HT-29 (cell line): ENCODE data around the gene TTYH3. TPM values are rescaled to one million over a fixed set of nuclear protein-coding genes. Genes with fewer than 3 reads are reported as not detected.
"Not testable (repeated sequence)": the region's sequence is repeated elsewhere in the genome, so short reads cannot be mapped to it uniquely, and the experiment has no call there.

Experiments
- DNase-seq: peaks from one replicate; pipeline ENCODE4 v3.0.0-alpha.2; 2015; ENCODE audit warnings: low spot score
- total RNA-seq: library from RNA; depleted of rRNA; stranded (reverse); fragments of >200 nt; shearing (Covaris generic); gene quantifications from 2 replicates; pipeline ENCODE4 v1.2.3, GENCODE V29; 2014; rRNA removed

The TTYH3 gene, protein sequence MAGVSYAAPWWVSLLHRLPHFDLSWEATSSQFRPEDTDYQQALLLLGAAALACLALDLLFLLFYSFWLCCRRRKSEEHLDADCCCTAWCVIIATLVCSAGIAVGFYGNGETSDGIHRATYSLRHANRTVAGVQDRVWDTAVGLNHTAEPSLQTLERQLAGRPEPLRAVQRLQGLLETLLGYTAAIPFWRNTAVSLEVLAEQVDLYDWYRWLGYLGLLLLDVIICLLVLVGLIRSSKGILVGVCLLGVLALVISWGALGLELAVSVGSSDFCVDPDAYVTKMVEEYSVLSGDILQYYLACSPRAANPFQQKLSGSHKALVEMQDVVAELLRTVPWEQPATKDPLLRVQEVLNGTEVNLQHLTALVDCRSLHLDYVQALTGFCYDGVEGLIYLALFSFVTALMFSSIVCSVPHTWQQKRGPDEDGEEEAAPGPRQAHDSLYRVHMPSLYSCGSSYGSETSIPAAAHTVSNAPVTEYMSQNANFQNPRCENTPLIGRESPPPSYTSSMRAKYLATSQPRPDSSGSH
- 34.5 and 37.1 TPM in 2 replicates for total RNA-seq

DNA sequence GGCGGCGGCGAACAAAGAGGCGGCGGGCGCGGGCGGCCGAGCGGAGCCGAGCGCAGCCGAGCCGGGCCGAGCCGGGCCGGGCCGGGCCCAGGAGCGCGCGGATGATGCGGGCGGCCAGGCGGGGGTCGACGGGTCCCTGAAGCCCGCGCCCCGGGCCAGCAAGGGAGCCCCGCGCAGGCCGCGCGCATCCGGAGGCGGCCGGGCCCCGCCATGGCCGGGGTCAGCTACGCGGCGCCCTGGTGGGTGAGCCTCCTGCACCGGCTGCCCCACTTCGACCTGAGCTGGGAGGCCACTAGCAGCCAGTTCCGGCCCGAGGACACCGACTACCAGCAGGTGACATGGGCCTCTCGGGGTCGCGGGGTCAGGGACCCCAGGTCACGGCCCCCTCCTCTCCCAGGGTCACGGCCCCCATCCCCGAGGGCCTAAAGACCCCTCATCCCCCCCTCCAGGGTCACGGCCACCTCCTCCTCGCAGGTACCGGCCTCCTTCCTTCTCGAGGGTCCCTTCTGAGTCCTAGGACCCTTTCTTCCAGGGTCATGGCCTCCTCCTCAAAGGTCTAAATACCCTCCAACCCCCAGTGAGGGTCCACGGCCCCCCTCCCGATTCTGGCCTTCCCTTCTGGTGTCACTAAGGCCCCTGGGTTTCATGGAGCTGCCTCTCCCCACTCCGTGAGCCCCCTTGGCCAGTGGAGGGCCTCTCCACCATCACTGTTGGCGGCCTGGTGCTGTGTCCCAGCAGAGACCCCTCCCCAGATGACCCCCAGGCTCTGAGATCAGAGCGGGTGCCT lies at the start of gene TTYH3:
TTYH3 (plus strand) TSS at position 41 of the 787 bp plus-strand sequence; CDS start at position 211, 170 bp downstream.
- DNase-seq = no peak

- DNase-seq = no peak
Measured at GRCh38 chr7:2582006-2582735, 49.6 kb upstream of the TTYH3 start.

GRCh38 chr7:2583798-2584580 lies 47.8 kb upstream of the TTYH3 start:
- DNase-seq = no peak

- DNase-seq = no peak
Measured at GRCh38 chr7:2585446-2585845, 46.3 kb upstream of the TTYH3 start.

- DNase-seq = no peak
Measured at GRCh38 chr7:2586326-2587020, 45.3 kb upstream of the TTYH3 start.

DNA sequence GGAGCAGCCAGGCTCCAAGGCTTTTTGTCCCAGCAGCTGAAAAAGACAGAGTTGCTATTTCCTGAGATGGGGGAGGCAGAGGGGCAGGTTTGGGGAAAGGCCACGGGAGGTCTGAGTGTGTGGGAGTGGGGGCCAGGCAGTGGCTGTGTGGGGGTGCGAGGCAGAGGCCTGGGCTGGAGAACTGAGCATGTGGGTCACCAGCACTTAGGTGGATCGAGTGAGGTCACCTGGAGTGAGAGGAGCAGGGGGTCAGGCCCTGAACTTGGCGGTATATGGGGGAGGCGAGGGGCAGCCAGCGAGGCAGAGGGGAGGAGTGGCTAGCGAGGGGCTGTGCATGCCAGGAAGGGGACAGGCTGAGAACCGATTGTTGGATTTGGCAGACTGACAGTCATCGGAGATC lies 44.7 kb upstream of the TTYH3 start:
- no peak for DNase-seq

DNA sequence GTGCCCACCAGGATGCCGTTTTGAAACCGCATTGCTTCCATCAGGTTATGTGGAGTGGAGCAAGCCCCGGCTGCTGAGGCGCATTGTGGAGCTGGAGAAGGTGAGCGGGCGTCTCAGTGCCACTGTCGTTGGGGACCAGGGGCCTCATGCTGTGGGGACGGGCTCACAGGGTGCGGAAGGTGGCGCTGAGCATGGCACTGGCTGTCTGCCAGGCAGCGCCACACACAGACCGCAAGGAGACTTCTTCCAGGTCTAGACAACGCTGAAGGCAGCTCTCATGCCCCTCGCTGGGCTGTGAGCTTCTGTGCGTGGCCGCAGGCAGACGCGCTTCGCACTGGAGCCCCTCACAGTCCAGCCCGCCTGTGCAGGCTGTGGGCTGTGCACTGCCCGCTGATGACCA lies 44.0 kb upstream of the TTYH3 start:
- no peak for DNase-seq

DNA sequence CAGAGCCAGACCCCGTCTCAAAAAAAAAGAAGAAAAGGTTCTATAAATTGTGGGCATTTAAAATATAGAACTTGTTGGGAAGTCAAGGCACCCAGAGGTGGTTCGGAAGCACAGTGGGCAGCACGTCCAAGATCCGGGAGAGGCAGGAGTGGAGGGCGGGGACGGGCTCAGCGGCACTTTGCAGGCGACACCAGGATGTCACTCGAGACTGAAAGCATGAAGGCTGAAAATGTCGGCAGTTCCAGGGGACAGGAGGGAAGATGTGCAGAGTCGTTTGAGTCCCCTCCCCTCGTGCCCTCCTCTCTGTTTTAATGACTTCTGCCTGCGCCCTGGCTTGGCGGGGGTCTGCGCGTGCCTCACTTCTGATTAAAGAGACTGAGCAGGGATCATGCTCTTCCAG lies 42.4 kb upstream of the TTYH3 start:
- DNase-seq = no peak

DNA sequence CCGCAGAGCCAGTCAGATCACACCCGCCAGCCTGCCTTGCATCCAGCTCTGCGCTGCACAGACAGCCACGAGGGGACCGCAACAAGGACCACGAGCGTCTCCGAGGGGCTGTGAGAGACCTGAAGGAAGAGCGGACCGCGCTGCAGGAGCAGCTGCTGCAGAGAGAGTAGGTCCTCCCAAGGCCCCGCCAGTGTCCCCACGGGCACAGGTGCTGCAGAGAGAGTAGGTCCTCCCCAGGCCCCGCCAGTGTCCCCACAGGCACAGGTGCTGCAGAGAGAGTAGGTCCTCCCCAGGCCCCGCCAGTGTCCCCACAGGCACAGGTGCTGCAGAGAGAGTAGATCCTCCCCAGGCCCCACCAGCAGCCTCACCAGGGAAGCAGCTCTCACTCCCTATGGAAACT lies 41.8 kb upstream of the TTYH3 start:
- DNase-seq = not testable (repeated sequence)

- no peak for DNase-seq
Measured at GRCh38 chr7:2592375-2592865, 39.4 kb upstream of the TTYH3 start.

- no peak for DNase-seq
Measured at GRCh38 chr7:2593036-2593727, 38.6 kb upstream of the TTYH3 start.

GRCh38 chr7:2594599-2594998 lies 37.2 kb upstream of the TTYH3 start:
- DNase-seq = no peak

DNA sequence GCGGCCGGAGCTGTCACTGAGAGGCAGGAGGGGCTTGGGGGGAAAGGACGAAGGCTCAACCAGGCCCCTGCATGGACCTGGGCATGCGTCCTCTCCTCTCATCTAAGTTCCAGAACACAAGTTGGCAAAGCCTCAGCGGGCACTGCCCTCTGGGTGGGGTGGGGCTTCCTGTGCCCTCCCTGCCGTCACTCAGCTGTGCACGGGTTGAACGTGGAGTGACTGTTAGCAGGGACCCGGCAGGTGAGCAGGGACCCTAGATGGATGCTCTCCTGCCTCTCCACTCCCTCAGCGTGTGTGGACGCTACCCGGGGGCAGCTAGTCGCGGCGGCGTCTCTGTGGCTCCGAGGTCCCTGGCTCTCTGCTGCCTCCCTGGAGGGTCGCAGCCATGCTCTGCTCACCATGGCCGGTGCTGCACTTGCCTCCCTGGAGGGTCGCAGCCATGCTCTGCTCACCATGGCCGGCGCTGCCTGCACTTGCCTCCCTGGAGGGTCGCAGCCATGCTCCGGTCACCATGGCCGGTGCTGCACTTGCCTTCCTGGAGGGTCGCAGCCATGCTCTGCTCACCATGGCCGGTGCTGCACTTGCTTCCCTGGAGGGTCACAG lies 36.4 kb upstream of the TTYH3 start:
- DNase-seq = no peak

- DNase-seq = no peak
Measured at GRCh38 chr7:2596464-2597272, 35.1 kb upstream of the TTYH3 start.

GRCh38 chr7:2597273-2597640 lies 34.5 kb upstream of the TTYH3 start:
- DNase-seq = no peak

DNA sequence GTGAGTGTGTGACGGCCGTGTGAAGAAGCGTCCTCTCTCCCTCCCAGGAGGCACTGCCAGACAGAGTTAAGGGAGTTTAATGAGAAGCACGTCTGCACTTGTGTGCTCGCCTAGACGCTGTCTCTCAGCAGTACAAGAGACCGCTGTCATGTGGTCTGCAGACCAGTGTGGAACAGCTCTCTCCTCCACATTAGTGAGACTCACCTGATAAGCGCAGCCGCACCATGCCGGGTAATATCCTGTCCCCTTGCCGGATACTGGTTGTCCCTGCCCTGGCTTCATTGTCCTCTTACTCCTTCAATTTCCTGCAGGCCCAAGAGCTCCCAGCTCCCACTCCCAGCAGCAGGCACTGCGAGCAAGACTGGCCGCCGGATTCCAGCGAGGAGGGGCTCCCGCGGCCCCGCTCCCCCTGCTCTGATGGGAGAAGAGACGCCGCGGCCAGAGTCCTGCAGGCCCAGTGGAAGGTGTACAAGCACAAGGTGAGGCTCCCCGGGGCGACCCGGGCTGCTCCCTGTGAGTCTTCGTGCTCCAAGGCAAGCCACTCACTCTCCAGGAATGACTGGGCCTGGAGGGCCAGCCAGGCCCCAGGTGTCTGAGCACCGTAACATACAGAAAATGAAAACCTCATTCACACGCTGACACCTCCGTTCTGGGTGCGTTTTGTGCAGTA lies 33.5 kb upstream of the TTYH3 start:
- no peak for DNase-seq

DNA sequence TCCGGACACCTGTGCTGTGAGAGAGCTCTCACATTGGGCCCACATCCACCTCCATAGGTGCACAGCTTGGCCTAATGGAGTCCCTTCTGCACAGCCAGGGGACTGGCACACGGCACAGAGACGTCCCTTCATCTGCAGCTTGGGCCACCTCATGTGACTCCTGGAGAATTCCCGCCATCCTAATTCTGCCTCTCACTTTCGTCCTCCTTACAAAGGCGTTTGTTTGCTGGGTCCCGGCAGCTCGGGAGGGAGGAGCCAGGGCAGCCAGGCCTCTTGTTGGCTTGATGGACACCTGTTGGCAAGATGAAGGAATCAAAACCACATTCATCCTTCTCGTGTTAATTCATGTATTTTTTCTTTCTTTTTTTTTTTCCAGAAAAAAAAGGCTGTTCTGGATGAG lies 30.7 kb upstream of the TTYH3 start:
- no peak for DNase-seq

DNA sequence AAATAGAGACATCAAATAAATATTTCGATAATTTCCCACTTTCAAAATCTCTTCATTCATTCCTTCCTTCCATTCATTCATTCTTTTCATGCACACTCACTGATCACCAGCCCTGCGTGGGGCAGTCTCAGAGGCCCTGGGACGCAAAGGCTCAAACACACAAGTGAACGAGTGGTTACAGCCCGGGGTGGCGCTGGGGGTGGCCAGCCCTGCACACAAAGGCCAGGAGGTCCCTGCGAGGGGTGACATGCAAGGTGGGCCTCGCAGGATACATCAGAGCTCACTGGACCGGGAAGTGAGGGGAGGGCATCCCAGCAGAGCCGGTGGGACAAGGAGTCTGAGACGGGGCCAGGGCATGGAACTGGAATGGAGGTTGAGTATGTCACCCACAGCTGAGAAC lies 29.9 kb upstream of the TTYH3 start:
- no peak for DNase-seq
